ENCODE results near the gene S100PBP. TPM values are rescaled to one million over a fixed set of nuclear protein-coding genes. Genes with fewer than 3 reads are reported as not detected.

The S100PBP gene
- total RNA-seq, 1 experiment from 2014 or later = 30.3 TPM

- no peak for DNase-seq (ENCODE audit: low read depth)
These were observed 69.5 kb downstream of the S100PBP start for GRCh38 chr1:32886828-32887414.

- no peak for DNase-seq (ENCODE audit: low read depth)
These were observed 70.2 kb downstream of the S100PBP start for GRCh38 chr1:32887623-32888022.

GRCh38 chr1:32888134-32888533 is 70.7 kb downstream of the S100PBP start:
- no peak for DNase-seq (ENCODE audit: low read depth)

- DNase-seq (ENCODE audit: low read depth) = no peak
These were observed 71.4 kb downstream of the S100PBP start for GRCh38 chr1:32888677-32889420.

- no peak for DNase-seq (ENCODE audit: low read depth)
These were observed 72.4 kb downstream of the S100PBP start for GRCh38 chr1:32889731-32890278.

- DNase-seq (ENCODE audit: low read depth) = no peak
These were observed 73.2 kb downstream of the S100PBP start for GRCh38 chr1:32890516-32891240.

GRCh38 chr1:32891241-32891570 is 73.8 kb downstream of the S100PBP start:
- DNase-seq (ENCODE audit: low read depth) = no peak

- DNase-seq (ENCODE audit: low read depth) = no peak
These were observed 74.2 kb downstream of the S100PBP start for GRCh38 chr1:32891630-32892029.

GRCh38 chr1:32892368-32893197 is 75.1 kb downstream of the S100PBP start:
- DNase-seq (ENCODE audit: low read depth) = peak; percentile 54

- peak; percentile 40 for DNase-seq (ENCODE audit: low read depth)
These were observed 76.0 kb downstream of the S100PBP start for GRCh38 chr1:32893198-32894018.

GRCh38 chr1:32894019-32894600 is 76.7 kb downstream of the S100PBP start:
- DNase-seq (ENCODE audit: low read depth) = no peak

GRCh38 chr1:32894681-32895080 is 77.2 kb downstream of the S100PBP start:
- no peak for DNase-seq (ENCODE audit: low read depth)

GRCh38 chr1:32895325-32896215 is 78.1 kb downstream of the S100PBP start:
- DNase-seq (ENCODE audit: low read depth) = no peak

- DNase-seq (ENCODE audit: low read depth) = no peak
These were observed 79.0 kb downstream of the S100PBP start for GRCh38 chr1:32896451-32896850.

- DNase-seq (ENCODE audit: low read depth) = no peak
These were observed 79.9 kb downstream of the S100PBP start for GRCh38 chr1:32897082-32898049.

- no peak for DNase-seq (ENCODE audit: low read depth)
These were observed 80.6 kb downstream of the S100PBP start for GRCh38 chr1:32898056-32898455.

GRCh38 chr1:32898958-32899357 is 81.5 kb downstream of the S100PBP start:
- DNase-seq (ENCODE audit: low read depth) = no peak

- no peak for DNase-seq (ENCODE audit: low read depth)
These were observed 82.3 kb downstream of the S100PBP start for GRCh38 chr1:32899586-32900296.
